GM19328 (cell line): ENCODE data around the gene PAAF1.

Experiments
- ATAC-seq: cut with Tn5 transposase; IDR thresholded peaks from one replicate; pipeline ENCODE4 v1.9.1; 2021; ENCODE audit warnings: mild to moderate bottlenecking, moderate library complexity; ENCODE audit not compliant: unreplicated experiment

The PAAF1 gene

DNA sequence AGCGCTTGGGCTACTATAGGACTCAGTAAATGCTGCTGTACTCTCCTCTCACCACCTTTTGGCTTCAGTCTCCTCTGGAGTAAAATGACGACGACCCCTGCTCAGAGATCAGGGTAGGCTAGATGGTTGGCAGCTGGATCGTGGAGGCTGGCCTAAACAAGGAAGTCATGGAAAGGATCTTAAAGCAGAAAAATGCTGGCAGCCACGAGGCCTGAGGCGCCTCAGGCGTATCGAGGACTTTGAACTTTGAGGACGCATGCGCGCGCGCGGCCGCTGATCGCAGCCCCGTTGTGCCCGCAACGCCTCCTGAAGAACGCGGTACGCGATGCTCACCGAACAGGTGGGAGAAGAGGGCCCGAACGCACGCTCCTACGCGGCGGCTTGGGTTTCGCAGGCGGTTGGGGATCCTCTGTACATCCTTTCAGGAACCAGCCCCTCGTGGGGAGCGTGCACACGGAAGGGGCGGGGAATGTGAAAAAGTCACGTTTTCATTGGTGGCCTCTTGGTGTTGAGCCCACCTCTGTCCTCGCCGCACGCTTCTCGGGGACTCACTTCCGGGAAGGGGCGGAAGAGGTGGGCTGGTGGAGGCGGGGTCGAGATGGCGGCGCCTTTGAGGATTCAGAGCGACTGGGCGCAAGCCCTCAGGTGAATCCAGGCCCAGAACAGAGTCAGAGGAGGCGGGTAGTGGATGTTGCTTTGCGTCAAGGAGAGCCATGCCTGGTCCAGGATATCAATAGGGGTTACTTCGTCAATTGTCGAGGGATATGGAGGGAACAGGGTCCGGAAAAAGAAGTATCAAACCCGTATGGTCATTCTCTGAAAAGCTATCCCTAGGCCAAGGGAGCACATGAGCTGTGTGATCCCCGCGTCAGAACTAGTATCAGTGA, at the start of gene PAAF1, which contains the start of gene COA4:
TSS of gene PAAF1 (plus strand) at position 576 of the 887 bp plus-strand sequence. CDS start at position 599, 23 bp downstream.
TSS of gene COA4 (minus strand) at position 423 of the 887 bp plus-strand sequence. CDS start 3,468 bp downstream, outside the sequence.
- ATAC-seq = peak; percentile 95

DNA sequence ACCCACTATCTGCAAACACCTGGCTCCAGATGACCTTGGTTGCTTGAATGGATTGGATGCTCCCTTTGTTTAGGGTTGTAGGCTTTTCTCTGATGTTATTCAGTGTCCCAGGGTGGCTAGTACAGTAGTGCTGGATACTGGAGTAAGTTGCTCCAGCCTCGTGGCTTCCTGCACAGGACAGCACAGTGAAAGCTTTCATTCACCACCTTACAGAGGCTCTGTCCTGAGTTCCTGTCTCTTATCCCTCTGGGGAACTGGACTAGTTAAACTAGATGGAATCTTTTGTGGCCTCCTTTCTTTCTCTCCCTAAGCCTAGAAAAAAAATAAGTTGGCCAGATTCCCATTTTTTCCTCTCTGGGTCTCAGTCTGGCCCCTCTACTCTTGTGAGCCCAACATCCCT, 46.5 kb upstream of the PAAF1 start:
- no peak for ATAC-seq

DNA sequence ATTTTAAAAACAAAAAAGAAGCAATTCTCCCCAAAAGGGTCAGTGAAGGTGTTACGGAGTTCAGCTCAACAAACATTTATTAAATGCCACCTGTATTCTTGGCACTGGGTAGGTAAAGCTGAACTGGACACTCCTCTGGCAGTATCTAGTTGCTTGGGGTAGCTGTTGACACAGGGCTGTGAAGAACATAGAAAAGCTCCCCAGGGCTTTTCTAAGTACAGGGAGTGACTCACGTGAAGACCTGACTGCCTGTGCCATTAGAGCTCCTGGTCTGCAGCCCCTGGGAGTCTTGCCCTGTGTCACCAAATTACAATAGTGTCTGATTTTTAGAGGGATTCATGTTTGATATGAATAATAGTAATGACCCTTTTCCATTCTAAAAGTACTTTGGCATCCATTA, 43.7 kb upstream of the PAAF1 start:
- no peak for ATAC-seq

- ATAC-seq = no peak
Measured at GRCh38 chr11:73838443-73839122, 38.2 kb upstream of the PAAF1 start.

GRCh38 chr11:73839123-73839457, 37.7 kb upstream of the PAAF1 start:
- ATAC-seq = no peak

GRCh38 chr11:73851046-73851764, 25.6 kb upstream of the PAAF1 start:
- no peak for ATAC-seq

- ATAC-seq = no peak
Measured at GRCh38 chr11:73852049-73852448, 24.8 kb upstream of the PAAF1 start.

GRCh38 chr11:73854680-73855079, 22.1 kb upstream of the PAAF1 start:
- no peak for ATAC-seq

DNA sequence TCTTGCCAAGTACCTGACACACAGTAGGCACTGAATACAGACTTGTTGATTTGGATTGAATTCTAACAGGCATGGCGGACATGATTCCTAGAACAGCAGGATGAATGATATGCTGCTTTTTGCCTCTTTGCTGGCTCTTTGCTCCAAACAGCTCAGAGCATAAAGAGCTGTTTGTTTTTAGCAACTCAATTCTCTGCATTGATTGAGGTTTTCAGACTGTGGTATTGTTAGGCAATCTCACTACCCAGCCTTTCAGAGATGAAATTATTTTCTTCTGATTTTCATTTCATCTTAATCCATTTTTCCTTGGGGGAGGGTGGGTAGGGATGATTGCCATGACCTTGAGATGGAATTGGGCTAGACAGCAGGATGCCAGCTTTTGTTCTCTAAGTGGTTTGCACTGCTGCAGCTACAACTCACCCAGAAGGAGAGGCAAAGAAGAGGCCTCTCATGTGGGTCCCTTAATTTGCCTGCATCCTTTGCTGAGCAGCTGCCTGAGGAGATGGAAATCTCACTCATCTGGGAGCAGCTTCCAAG, 20.7 kb upstream of the PAAF1 start:
- no peak for ATAC-seq

DNA sequence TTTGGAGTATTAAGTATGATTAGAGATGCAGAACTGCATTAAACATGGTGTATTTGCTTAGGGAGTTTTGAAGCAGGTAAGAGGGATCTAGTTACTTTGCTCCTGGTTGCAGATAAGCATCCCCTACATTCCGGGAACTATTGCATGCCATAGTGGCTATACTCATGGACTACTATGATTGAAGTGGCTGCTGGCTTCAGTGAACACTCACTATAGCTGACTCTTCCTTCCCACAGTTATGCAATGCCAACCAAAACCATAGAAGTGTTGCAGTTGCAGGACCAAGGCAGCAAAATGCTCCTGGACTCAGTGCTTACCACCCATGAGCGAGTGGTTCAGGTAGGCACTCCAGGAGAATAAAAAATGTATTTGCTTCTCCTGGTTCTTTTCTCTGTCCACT, 17.1 kb upstream of the PAAF1 start:
- no peak for ATAC-seq

- no peak for ATAC-seq
Measured at GRCh38 chr11:73860202-73860601, 16.6 kb upstream of the PAAF1 start.

- ATAC-seq = no peak
Measured at GRCh38 chr11:73862986-73863385, 13.8 kb upstream of the PAAF1 start.

GRCh38 chr11:73866095-73866579, 10.7 kb upstream of the PAAF1 start:
- ATAC-seq = no peak

- ATAC-seq = no peak
Measured at GRCh38 chr11:73866586-73866996, 10.2 kb upstream of the PAAF1 start.

GRCh38 chr11:73869332-73869949, 7.4 kb upstream of the PAAF1 start:
- ATAC-seq = no peak

DNA sequence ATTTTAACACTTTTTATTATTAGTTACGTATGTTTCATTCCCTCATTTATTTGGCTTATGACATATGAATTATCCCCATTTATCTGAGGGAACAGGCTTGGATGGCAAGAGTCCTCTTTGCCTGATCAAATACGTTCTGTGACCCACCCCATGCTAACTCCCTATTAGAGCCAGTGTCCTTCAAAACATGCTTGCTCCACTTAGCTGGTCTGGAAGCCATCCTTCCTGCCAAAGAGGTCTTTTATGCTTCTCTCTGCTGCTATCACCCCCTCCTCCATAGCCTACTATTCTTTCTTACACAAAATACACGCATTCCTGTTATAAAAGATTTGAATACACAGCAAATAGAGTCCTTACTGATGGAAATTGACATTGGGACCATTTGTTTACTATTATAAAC, 6.5 kb upstream of the PAAF1 start:
- no peak for ATAC-seq

DNA sequence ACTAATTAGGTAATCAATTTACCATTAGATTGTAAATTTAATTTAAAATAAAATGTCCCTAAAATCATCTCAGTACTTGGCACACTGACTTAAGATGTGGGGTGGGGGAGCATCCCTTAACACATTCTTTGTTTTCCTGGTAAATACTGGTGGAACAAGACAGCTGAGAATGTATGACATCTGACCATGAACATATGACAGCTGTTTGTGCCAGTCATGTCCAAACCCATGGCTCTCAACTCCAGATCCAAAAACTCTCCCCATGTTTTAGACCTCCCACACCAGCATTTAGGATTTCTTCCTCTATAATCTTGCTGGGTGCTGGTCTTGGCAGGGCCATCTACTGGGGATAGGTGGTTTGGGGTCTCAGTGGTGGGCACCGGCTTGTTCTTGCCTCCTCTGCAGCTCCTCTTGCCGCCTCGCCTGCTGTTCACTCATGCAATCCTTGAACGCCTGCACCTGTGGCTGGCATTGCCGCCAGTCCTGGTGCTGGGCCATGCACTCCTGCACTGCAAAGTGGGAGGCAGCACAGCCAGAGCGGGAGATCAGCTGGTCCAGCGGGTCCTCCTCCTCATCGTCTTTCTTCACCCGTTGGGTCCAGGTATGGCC, 3.9 kb upstream of the PAAF1 start:
- no peak for ATAC-seq

DNA sequence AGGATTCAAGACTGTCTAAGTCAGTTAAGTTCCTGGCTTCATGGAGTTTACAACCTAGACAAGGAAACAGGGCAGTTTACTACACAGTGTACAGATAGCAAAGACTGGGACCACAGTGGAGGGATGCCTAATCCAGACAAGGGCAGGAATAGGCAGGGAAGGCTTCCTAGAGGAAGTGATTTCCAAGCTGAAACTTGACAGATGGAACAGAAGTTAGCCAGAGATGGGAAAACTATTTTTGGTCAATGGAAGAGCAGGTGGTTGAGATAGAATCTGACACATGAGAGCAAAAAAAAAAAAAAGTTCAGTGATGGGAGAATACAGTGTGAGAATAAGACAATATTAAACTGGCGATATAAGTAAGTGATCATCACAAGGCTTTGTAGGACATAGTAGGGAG, 1.4 kb upstream of the PAAF1 start:
- no peak for ATAC-seq

DNA sequence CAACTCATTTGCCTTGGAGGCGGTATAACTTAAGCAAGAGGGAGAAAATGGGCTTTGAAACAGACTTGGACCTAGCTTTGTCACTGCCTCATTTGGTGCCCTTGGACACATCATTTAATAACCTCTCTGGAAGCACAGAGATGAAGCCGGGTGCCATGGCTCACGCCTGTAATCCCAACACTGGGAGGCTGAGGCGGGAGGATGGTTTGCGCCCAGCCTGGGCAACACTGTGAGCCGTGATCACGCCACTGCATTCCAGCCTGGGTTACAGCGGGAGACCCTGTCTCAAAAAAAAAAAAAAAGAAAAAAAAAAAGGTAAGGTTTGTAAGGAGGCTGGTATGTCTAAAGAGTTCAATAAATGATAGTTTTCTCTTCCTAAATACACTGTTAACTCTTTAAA, 959 bp upstream of the PAAF1 start:
- no peak for ATAC-seq

DNA sequence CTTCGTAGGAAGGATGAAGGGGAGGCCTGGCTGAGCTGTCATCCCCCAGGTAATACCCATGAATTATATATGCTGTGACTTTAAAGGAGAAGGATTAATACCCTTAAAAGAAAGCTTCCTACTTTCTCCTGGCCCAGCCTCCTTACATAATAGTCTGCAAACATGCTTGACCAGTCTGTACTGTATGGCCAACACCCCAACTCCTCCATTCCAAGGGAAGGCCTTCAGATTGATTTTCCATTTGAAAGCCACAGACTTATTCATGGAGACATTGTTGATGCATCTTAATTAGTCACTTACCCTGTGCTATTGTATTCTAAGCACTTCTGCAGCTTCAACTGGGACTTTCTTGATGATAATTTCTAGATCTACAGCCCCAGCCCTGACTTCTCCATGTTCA, 2.0 kb downstream of the PAAF1 start:
- no peak for ATAC-seq
